GM18909 (cell line): ENCODE results near the gene PRX.
"Not testable (repeated sequence)": the region's sequence is repeated elsewhere in the genome, so short reads cannot be mapped to it uniquely, and the experiment has no call there.

Experiments
- ATAC-seq: cut with Tn5 transposase; IDR thresholded peaks from one replicate; pipeline ENCODE4 v1.9.1; 2021; ENCODE audit warnings: mild to moderate bottlenecking; ENCODE audit not compliant: unreplicated experiment, poor library complexity

PRX gene, protein sequence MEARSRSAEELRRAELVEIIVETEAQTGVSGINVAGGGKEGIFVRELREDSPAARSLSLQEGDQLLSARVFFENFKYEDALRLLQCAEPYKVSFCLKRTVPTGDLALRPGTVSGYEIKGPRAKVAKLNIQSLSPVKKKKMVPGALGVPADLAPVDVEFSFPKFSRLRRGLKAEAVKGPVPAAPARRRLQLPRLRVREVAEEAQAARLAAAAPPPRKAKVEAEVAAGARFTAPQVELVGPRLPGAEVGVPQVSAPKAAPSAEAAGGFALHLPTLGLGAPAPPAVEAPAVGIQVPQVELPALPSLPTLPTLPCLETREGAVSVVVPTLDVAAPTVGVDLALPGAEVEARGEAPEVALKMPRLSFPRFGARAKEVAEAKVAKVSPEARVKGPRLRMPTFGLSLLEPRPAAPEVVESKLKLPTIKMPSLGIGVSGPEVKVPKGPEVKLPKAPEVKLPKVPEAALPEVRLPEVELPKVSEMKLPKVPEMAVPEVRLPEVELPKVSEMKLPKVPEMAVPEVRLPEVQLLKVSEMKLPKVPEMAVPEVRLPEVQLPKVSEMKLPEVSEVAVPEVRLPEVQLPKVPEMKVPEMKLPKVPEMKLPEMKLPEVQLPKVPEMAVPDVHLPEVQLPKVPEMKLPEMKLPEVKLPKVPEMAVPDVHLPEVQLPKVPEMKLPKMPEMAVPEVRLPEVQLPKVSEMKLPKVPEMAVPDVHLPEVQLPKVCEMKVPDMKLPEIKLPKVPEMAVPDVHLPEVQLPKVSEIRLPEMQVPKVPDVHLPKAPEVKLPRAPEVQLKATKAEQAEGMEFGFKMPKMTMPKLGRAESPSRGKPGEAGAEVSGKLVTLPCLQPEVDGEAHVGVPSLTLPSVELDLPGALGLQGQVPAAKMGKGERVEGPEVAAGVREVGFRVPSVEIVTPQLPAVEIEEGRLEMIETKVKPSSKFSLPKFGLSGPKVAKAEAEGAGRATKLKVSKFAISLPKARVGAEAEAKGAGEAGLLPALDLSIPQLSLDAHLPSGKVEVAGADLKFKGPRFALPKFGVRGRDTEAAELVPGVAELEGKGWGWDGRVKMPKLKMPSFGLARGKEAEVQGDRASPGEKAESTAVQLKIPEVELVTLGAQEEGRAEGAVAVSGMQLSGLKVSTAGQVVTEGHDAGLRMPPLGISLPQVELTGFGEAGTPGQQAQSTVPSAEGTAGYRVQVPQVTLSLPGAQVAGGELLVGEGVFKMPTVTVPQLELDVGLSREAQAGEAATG (N-terminal part only)

DNA sequence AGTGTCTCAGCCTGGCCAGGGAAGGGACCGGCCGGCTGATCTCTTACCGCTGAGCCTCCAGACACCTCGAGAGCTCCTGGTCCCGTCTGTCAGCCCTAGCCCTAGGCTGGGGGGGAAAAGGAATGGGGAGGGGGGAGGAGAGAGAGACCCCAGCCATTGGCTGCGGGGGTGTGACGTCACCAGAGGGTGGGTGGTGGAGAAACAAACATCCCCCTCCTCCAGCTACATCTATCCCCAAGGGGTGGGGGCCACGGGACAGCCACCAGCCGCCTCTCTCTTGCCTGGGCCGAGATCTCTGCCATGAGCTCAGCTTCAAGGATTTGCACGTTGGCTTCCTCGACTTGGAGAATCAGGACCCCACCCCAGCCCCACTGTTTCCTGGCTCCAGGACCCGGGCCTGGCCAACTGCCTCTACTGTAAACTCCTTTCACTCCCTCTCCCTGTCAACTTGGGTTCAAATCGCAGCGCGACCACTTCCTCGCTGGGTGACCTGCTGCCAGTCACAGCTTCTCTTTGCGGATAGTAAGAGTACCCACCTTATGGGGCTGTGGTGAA lies at the start of gene PRX:
PRX (minus strand) TSS at position 88 of the 555 bp plus-strand sequence. CDS start 5,446 bp downstream, outside the sequence.
- ATAC-seq = no peak

DNA sequence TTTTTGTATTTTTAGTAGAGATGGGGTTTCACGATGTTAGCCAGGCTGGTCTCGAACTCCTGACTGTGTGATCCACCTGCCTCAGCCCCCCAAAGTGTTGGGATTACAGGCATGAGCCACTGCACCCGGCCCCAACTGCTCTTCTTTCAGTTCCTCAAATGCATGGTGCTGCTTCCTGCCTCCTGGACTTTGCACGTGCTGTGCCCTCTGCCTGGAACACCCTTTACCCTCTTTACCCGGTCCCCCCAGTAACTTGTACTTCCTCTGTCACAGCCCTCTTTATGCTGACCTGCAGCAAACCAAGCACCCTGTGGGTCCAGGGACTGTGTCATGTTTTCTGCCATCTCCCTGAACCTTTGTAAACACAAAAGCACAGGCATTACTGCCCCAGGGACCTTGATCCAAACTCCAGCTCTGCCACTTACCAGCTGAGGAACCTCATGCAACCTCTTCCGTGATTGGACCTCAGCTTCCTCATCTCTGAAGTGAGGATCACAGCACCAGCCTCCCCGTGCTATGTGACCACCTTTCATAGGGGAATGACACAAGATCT lies 48.6 kb upstream of the PRX start:
- no peak for ATAC-seq

DNA sequence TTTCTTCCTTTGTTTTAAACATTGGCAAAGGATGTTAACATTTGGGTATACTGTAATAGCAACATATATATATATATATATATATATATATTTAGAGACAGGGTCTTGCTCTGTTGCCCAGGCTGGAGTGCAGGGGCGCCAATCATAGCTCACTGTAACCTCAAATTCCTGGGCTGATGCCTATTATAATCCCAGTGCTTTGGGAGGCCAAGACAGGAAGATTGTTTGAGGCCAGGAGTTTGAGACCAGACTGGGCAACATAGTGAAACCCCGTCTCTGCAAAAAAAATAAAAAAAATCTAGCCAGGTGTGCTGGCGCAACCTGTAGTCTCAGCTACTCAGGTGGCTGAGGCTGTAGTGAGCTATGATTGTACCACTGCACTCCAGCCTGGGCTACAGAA lies 47.0 kb upstream of the PRX start:
- ATAC-seq = no peak

- no peak for ATAC-seq
Measured at GRCh38 chr19:40458597-40458974, 45.4 kb upstream of the PRX start.

GRCh38 chr19:40457953-40458596 lies 44.9 kb upstream of the PRX start:
- no peak for ATAC-seq

- no peak for ATAC-seq
Measured at GRCh38 chr19:40457048-40457447, 43.9 kb upstream of the PRX start.

- not testable (repeated sequence) for ATAC-seq
Measured at GRCh38 chr19:40453943-40454342, 40.8 kb upstream of the PRX start.

DNA sequence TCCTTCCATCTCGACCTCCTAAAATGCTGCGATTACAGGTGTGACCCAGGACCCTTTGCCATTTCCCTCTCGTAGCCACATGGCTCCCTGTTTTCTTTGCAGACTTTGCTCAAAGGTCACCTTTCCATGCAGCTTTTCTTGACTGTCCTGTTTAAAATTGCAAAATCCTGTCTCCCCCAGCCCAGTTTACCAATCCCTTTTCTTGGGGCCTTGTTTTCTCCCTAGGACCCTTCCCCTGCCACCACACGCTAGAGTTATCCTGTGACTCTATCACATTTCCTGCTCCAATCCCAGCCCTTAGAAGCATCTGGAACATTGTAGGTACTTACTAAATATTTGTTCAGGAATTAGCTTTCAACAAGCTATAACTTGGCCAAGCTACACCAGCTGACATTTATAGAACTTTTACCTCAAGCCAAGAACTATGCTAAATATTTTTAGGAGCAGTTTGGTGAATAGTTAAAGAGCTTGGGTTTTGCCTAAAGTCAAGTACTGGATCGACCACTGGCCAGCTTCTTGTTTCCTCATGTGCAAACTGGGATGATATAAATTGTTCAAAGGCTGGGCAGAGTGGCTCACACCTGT lies 40.1 kb upstream of the PRX start:
- no peak for ATAC-seq

DNA sequence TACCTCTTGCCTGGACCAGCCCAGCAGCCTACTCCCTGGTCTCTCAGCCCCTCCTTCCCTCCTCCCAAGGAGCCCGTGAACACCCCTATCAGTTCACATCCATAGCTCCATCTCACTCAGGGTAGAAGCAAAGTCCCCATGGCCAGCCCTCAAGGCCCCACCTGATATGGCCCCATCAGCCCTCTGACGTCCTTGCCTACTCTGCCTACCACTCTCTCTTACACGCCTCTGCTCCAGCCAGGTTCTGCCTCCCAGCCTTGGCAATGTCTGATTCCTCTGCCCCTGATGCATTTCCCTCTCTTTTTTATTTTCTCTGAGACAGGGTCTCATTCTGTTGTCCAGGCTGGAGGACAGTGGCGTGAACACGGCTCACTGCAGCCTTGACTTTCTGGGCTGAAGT lies 38.8 kb upstream of the PRX start:
- ATAC-seq = no peak

- ATAC-seq = no peak
Measured at GRCh38 chr19:40450664-40451063, 37.5 kb upstream of the PRX start.

DNA sequence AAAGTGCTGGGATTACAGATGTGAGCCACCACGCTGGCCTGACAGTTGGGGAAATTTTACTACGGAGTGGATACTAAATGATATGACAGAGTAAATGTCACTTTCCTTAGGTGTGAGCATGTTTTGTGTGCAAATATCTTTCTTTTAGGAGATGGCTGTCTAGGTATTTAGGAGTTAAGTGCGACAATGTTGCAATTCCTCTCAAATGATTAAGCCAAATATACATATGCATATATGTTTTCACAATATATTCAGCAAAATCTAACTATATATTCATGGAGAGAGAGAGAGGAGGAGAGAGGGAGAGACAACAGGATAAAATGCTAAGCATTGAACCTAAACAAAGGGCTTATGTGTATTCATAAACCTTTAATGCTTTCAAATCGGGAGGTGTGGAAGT lies 36.3 kb upstream of the PRX start:
- no peak for ATAC-seq

- ATAC-seq = no peak
Measured at GRCh38 chr19:40446263-40446784, 33.1 kb upstream of the PRX start.

DNA sequence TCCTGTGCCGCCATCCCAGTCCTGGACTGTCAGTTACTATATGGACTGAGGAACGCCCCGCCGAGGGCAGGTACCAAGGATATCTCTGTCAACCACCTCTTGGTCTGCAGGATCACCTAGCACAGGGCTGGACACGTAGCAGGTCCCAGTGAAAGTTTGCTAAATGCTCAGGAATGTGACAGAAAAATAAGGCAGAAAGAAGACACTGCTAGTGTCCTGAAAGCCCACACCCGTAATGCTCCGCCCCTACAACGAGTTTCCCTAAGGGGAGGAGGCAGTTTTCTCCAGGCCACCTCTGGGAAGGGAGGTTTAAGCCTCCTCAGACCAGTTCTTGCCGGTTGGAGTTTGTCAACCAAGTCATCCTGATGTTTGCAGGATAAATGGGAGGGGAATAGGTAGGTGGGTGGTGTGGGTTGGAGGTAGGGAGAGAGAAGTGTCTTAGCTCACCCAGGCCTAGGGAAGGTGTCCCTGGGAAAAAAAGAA lies 32.6 kb upstream of the PRX start:
- no peak for ATAC-seq

GRCh38 chr19:40444825-40445312 lies 31.7 kb upstream of the PRX start:
- no peak for ATAC-seq

DNA sequence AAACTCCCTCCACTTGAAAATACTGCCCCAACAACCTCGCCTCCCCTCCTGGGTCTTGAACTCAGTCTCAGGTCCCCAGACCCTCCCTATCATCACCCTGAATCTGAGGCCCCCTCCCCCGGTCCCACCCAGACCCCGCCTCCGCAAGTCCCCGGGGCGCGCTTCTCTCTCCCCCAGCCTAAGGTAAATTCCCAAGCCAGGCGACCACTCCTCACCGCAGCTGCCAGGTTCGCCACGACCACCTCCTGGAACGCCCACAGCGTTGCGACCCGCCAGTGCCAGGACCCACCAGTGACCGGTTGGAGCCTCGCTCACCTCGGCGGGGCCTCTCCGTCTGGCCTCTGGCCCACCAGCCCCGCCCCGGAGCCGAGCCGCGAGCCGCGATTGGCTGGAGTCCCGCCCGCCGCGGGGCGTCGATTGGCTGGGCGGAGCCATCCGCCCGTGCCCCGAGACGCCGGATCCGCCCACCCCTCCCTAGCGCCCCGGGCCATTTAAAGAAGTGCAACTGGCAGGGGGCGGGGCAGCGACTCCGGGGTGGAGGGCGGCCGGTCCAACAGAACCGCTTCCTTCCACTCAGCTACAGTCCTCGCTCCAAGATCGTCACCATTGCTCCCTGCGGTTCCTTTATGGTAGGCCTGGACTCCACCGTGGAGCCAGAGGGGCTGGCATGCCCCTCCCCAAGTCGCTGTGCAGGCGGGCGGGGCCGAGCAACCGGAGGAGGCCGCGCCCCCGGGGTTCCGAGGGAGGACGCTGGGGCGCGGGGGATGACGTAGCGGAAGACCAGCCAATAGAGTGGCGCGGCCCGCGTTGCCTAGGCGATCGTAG lies 31.0 kb upstream of the PRX start, which contains the start of gene SERTAD3:
SERTAD3 (minus strand) TSS at position 336 of the 825 bp plus-strand sequence. CDS start 2,255 bp downstream, outside the sequence.
- peak; percentile 69 for ATAC-seq

DNA sequence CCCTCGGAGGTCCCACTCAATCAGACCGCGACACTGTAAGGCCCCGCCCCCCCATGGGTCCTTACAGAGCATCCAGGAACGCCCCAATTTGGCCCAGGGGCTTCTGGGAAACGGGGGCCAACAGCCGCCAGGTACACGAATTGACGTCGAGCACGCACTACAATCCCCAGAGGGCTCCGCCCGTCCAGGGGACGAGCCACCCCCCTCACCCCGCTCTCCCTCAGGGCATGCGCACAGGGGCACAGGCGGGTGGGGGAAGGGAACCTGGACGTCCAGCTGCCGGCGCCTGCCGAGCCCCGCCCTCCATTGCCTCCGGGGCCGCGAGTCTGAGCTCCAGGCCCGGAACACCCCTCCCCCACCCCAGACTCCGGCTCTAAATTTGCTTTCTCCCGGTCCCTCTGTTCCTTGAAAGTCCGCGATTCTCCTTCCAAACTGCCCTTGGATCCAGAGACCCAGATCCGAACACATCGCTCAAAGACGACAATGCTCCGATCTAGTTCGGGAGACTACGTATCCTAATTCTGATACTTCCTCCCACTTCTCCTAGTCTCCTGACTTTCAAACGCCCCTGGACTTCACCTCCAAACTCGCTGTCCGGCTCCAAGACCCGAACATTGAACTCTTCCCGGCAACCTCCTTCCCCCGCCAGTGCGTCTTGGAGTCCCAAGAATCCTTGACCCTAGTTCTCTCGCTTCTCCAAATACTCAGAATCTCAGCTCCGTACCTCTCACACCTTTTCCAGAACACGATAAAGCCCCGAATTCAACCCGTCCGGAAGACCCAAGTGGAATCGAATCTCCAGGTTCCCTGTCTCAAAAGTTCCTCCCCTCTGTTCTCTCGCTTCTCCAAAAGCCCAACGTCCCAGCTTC lies 30.2 kb upstream of the PRX start:
- peak; percentile 78 for ATAC-seq
